ENCODE measurements around the gene TRPM5.
A peak's percentile ranks its signal among the peaks of the same experiment; 100 is the strongest.

Gene TRPM5

GRCh38 chr11:2423157-2424025 lies 20.9 kb downstream of the TRPM5 start:
- DNase-seq (ENCODE audit: low read depth): no peak
- TF ChIP-seq CTCF (conservative IDR thresholded peaks at IDR 0.05; ENCODE audit: low read depth, low read length): no peak
- H3K4me3 ChIP-seq (ENCODE audit: low read length): no peak overlapping the region

- DNase-seq (ENCODE audit: low read depth): no peak
- no peak for TF ChIP-seq CTCF (conservative IDR thresholded peaks at IDR 0.05; ENCODE audit: low read depth, low read length)
- no peak overlapping the region for H3K4me3 ChIP-seq (ENCODE audit: low read length)
These were observed 21.7 kb downstream of the TRPM5 start for GRCh38 chr11:2422461-2423156.

- H3K4me3 ChIP-seq (ENCODE audit: low read length): no peak overlapping the region
- DNase-seq (ENCODE audit: low read depth): no peak
- no peak for TF ChIP-seq CTCF (conservative IDR thresholded peaks at IDR 0.05; ENCODE audit: low read depth, low read length)
These were observed 22.3 kb downstream of the TRPM5 start for GRCh38 chr11:2421996-2422395.

- no peak for DNase-seq (ENCODE audit: low read depth)
- H3K4me3 ChIP-seq (ENCODE audit: low read length): no peak overlapping the region
- no peak for TF ChIP-seq CTCF (conservative IDR thresholded peaks at IDR 0.05; ENCODE audit: low read depth, low read length)
These were observed 22.9 kb downstream of the TRPM5 start for GRCh38 chr11:2421226-2421994.

GRCh38 chr11:2420502-2421225 lies 23.6 kb downstream of the TRPM5 start:
- no peak for DNase-seq (ENCODE audit: low read depth)
- peak; percentile 88 for TF ChIP-seq CTCF (conservative IDR thresholded peaks at IDR 0.05; ENCODE audit: low read depth, low read length)
- H3K4me3 ChIP-seq (ENCODE audit: low read length): no peak overlapping the region

- no peak for DNase-seq (ENCODE audit: low read depth)
- TF ChIP-seq CTCF (conservative IDR thresholded peaks at IDR 0.05; ENCODE audit: low read depth, low read length): peak; percentile 91
- no peak overlapping the region for H3K4me3 ChIP-seq (ENCODE audit: low read length)
These were observed 24.4 kb downstream of the TRPM5 start for GRCh38 chr11:2419638-2420501.

All from retinal pigment epithelial cell (primary cell).